22Rv1 (cell line): ENCODE measurements around the gene PRSS21.

Source experiments
- CTCF ChIP-seq: fragments of 450-650 bp; IDR thresholded peaks from 2 replicates; pipeline ENCODE4 v1.5.1; 2017; ENCODE audit warnings: mild to moderate bottlenecking
- ZFX ChIP-seq: fragments of 450-650 bp; IDR thresholded peaks from 2 replicates; pipeline ENCODE4 v1.6.1; 2017; ENCODE audit warnings: antibody characterized with exemption, borderline replicate concordance

- TF ChIP-seq CTCF (no peak), ZFX (no peak)
These were observed 13.3 kb downstream of the PRSS21 start for GRCh38 chr16:2830355-2830695.
